ENCODE results near the gene RSBN1L.

Gene RSBN1L

GRCh38 chr7:77796960-77797359 lies 100.7 kb downstream of the RSBN1L start:
- DNase-seq (ENCODE audit: low spot score) (no peak), ATAC-seq (ENCODE audit: low read depth) (no peak)
- Histone ChIP-seq H3K27ac (ENCODE audit: poor library complexity, severe bottlenecking) (no peak overlapping the region), H3K4me1 (ENCODE audit: insufficient read depth, poor library complexity, severe bottlenecking) (peaks cover 17% of the 10 kb centered on the region), H3K27me3 (ENCODE audit: insufficient read depth, poor library complexity, severe bottlenecking) (no peaks in the 10 kb centered on the region), H3K36me3 (ENCODE audit: low read depth) (peaks cover 13% of the 10 kb centered on the region; the same call in 1 of the 2 replicates), H3K4me3 (ENCODE audit: severe bottlenecking) (peak overlapping the region; percentile 56), H3K9me3 (ENCODE audit: severe bottlenecking) (no peaks in the 10 kb centered on the region)
- no peak for TF ChIP-seq CTCF (IDR thresholded peaks at IDR 0.05; ENCODE audit: poor library complexity, severe bottlenecking)

- DNase-seq (ENCODE audit: low spot score): no peak
- peaks cover 17% of the 10 kb centered on the region for H3K4me1 ChIP-seq (ENCODE audit: insufficient read depth, poor library complexity, severe bottlenecking)
- H3K27ac ChIP-seq (ENCODE audit: poor library complexity, severe bottlenecking): peak overlapping the region; percentile 57
- no peaks in the 10 kb centered on the region for H3K27me3 ChIP-seq (ENCODE audit: insufficient read depth, poor library complexity, severe bottlenecking)
- no peaks in the 10 kb centered on the region for H3K9me3 ChIP-seq (ENCODE audit: severe bottlenecking)
- peaks cover 13% of the 10 kb centered on the region; the same call in 1 of the 2 replicates for H3K36me3 ChIP-seq (ENCODE audit: low read depth)
- peak overlapping the region; percentile 56 for H3K4me3 ChIP-seq (ENCODE audit: severe bottlenecking)
- no peak for TF ChIP-seq CTCF (IDR thresholded peaks at IDR 0.05; ENCODE audit: poor library complexity, severe bottlenecking)
- ATAC-seq (ENCODE audit: low read depth): peak; percentile 32
These were observed 101.6 kb downstream of the RSBN1L start for GRCh38 chr7:77797734-77798393.

- H3K27me3 ChIP-seq (ENCODE audit: insufficient read depth, poor library complexity, severe bottlenecking): no peaks in the 10 kb centered on the region
- H3K4me1 ChIP-seq (ENCODE audit: insufficient read depth, poor library complexity, severe bottlenecking): peaks cover 17% of the 10 kb centered on the region
- H3K4me3 ChIP-seq (ENCODE audit: severe bottlenecking): peak within 1 kb of the TSS; percentile 56
- H3K36me3 ChIP-seq (ENCODE audit: low read depth): peaks cover 11% of the 10 kb centered on the region; the same call in 1 of the 2 replicates
- H3K9me3 ChIP-seq (ENCODE audit: severe bottlenecking): no peaks in the 10 kb centered on the region
- peak within 1 kb of the TSS; percentile 57 for H3K27ac ChIP-seq (ENCODE audit: poor library complexity, severe bottlenecking)
- TF ChIP-seq CTCF (IDR thresholded peaks at IDR 0.05; ENCODE audit: poor library complexity, severe bottlenecking): peak; percentile 54
- peak; percentile 97 for DNase-seq (ENCODE audit: low spot score)
- peak; percentile 93 for ATAC-seq (ENCODE audit: low read depth)
These were observed 102.3 kb downstream of the RSBN1L start, which contains the start of the genes PHTF2 and TMEM60 for GRCh38 chr7:77798394-77799077. PHTF2 (plus strand) TSS chr7:77798773. TMEM60 (minus strand) TSS chr7:77798434; CDS start chr7:77794373, 4,061 bp downstream.

GRCh38 chr7:77799078-77799964 lies 103.1 kb downstream of the RSBN1L start:
- H3K27me3 ChIP-seq (ENCODE audit: insufficient read depth, poor library complexity, severe bottlenecking): no peaks in the 10 kb centered on the region
- DNase-seq (ENCODE audit: low spot score) (no peak), ATAC-seq (ENCODE audit: low read depth) (no peak; the same call in 2 of the 3 replicates)
- peak overlapping the region; percentile 56 for H3K4me3 ChIP-seq (ENCODE audit: severe bottlenecking)
- no peaks in the 10 kb centered on the region for H3K9me3 ChIP-seq (ENCODE audit: severe bottlenecking)
- H3K36me3 ChIP-seq (ENCODE audit: low read depth): peaks cover 3% of the 10 kb centered on the region; the same call in 1 of the 2 replicates
- peak; percentile 20 for TF ChIP-seq CTCF (IDR thresholded peaks at IDR 0.05; ENCODE audit: poor library complexity, severe bottlenecking)
- peak overlapping the region; percentile 57 for H3K27ac ChIP-seq (ENCODE audit: poor library complexity, severe bottlenecking)
- peaks cover 17% of the 10 kb centered on the region for H3K4me1 ChIP-seq (ENCODE audit: insufficient read depth, poor library complexity, severe bottlenecking)

Data from RWPE2 (cell line).